ENCODE data around the gene NAPSA. TPM values are rescaled to one million over a fixed set of nuclear protein-coding genes. Genes with fewer than 3 reads are reported as not detected.

NAPSA gene
- total RNA-seq: 0.46 TPM

GRCh38 chr19:50365434-50366306, at the start of gene NAPSA:
TSS of gene NAPSA (minus strand) at chr19:50365639. CDS start at chr19:50365621, 18 bp downstream.

GRCh38 chr19:50383852-50384684, 18.6 kb upstream of the NAPSA start, which contains the start of gene POLD1:
TSS of gene POLD1 (plus strand) at chr19:50384347. CDS start at chr19:50398852, 14,505 bp downstream.

GRCh38 chr19:50376166-50377050, 11.0 kb upstream of the NAPSA start, which contains the start of gene NR1H2:
TSS of gene NR1H2 (plus strand) at chr19:50376457. CDS start at chr19:50377606, 1,149 bp downstream.

GRCh38 chr19:50329146-50329925, 36.1 kb downstream of the NAPSA start, which contains the start of gene KCNC3:
TSS of gene KCNC3 (minus strand) at chr19:50329377. CDS start at chr19:50329082, 295 bp downstream.

Other genes with a start within 250 kb of the NAPSA start
- not detected for gene IZUMO2, start 202.4 kb downstream of the NAPSA start, total RNA-seq
- 4.4 TPM for gene MYH14, start 162.0 kb downstream of the NAPSA start, total RNA-seq
- gene KCNC3, start 36.3 kb downstream of the NAPSA start, total RNA-seq: 3.2 TPM
- gene NR1H2, start 10.8 kb upstream of the NAPSA start, total RNA-seq: 21.2 TPM
- gene POLD1, start 18.7 kb upstream of the NAPSA start, total RNA-seq: 12.0 TPM
- 0.23 TPM for gene SPIB, start 53.3 kb upstream of the NAPSA start, total RNA-seq
- gene MYBPC2, start 67.3 kb upstream of the NAPSA start, total RNA-seq: 0.92 TPM
- gene EMC10, start 110.9 kb upstream of the NAPSA start, total RNA-seq: 68.5 TPM
- 7.2 TPM for gene GARIN5A, start 111.2 kb upstream of the NAPSA start, total RNA-seq
- gene JOSD2, start 145.6 kb upstream of the NAPSA start, total RNA-seq: 3.7 TPM
- gene ASPDH, start 148.3 kb upstream of the NAPSA start, total RNA-seq: 3.0 TPM
- 105 TPM for gene LRRC4B, start 202.8 kb upstream of the NAPSA start, total RNA-seq